ACC112 (cell line): ENCODE data around the gene COBL.

Experiments
- H2AFZ ChIP-seq: fragments of 200-600 bp; sonication (generic); one replicate; pipeline ENCODE4 v1.6.0; 2017; ENCODE audit warnings: antibody characterized with exemption, low read length; ENCODE audit not compliant: unreplicated experiment
- H3K27ac ChIP-seq: fragments of 200-600 bp; sonication (generic); 2 replicates; pipeline ENCODE4 v1.5.1; 2014; ENCODE audit warnings: low read depth, mild to moderate bottlenecking, antibody characterized with exemption, low read length, moderate library complexity
- H3K27me3 ChIP-seq: fragments of 200-600 bp; sonication (generic); 2 replicates; pipeline ENCODE4 v1.6.1; 2014; ENCODE audit warnings: mild to moderate bottlenecking, antibody characterized with exemption, low read length, moderate library complexity, mixed read lengths; ENCODE audit not compliant: insufficient read depth
- H3K36me3 ChIP-seq: fragments of 200-600 bp; sonication (generic); 2 replicates; pipeline ENCODE4 v1.6.1; 2016; ENCODE audit warnings: mild to moderate bottlenecking, antibody characterized with exemption, low read length, moderate library complexity, mixed read lengths; ENCODE audit not compliant: insufficient read depth
- H3K4me1 ChIP-seq: fragments of 200-600 bp; sonication (generic); one replicate; pipeline ENCODE4 v1.6.1; 2016; ENCODE audit warnings: low read length, mixed read lengths; ENCODE audit not compliant: insufficient read depth, unreplicated experiment, control insufficient read depth
- H3K4me3 ChIP-seq: fragments of 200-600 bp; sonication (generic); 2 replicates; pipeline ENCODE4 v1.5.1; 2014; ENCODE audit warnings: mild to moderate bottlenecking, low read depth, low read length
- H3K79me2 ChIP-seq: fragments of 200-600 bp; sonication (generic); one replicate; pipeline ENCODE4 v1.6.0; 2016; ENCODE audit warnings: low read length; ENCODE audit not compliant: control insufficient read depth, unreplicated experiment, insufficient read depth

COBL gene

GRCh38 chr7:50988465-50988864, 328.1 kb downstream of the COBL start:
- no peaks in the 10 kb centered on the region for H3K36me3 ChIP-seq
- H3K27me3 ChIP-seq = no peaks in the 10 kb centered on the region
- H3K4me3 ChIP-seq = no peak overlapping the region
- no peak overlapping the region for H2AFZ ChIP-seq
- H3K27ac ChIP-seq = no peak overlapping the region
- no peaks in the 10 kb centered on the region for H3K79me2 ChIP-seq
- no peaks in the 10 kb centered on the region for H3K4me1 ChIP-seq

- H3K36me3 ChIP-seq = no peaks in the 10 kb centered on the region
- H3K79me2 ChIP-seq = no peaks in the 10 kb centered on the region
These were observed 331.5 kb downstream of the COBL start for GRCh38 chr7:50985096-50985495.

GRCh38 chr7:50983850-50984249, 332.8 kb downstream of the COBL start:
- Histone ChIP-seq H2AFZ (no peak overlapping the region), H3K4me1 (no peaks in the 10 kb centered on the region), H3K79me2 (no peaks in the 10 kb centered on the region), H3K27me3 (no peaks in the 10 kb centered on the region), H3K4me3 (no peak overlapping the region), H3K36me3 (no peaks in the 10 kb centered on the region), H3K27ac (no peak overlapping the region)

More at GRCh38 chr7:50985096-50985495, 331.5 kb downstream of the COBL start:
- Histone ChIP-seq H2AFZ (no peak overlapping the region), H3K27me3 (no peaks in the 10 kb centered on the region), H3K27ac (no peak overlapping the region), H3K4me1 (no peaks in the 10 kb centered on the region), H3K4me3 (no peak overlapping the region)

- Histone ChIP-seq H2AFZ (no peak overlapping the region), H3K36me3 (no peaks in the 10 kb centered on the region), H3K4me3 (no peak overlapping the region), H3K4me1 (no peaks in the 10 kb centered on the region), H3K79me2 (no peaks in the 10 kb centered on the region), H3K27ac (no peak overlapping the region), H3K27me3 (no peaks in the 10 kb centered on the region)
These were observed 334.0 kb downstream of the COBL start for GRCh38 chr7:50982626-50983025.

GRCh38 chr7:50981743-50982142, 334.9 kb downstream of the COBL start:
- H3K36me3 ChIP-seq = no peaks in the 10 kb centered on the region

GRCh38 chr7:50980411-50980810, 336.2 kb downstream of the COBL start:
- H3K79me2 ChIP-seq = no peaks in the 10 kb centered on the region
- no peak overlapping the region for H2AFZ ChIP-seq
- no peaks in the 10 kb centered on the region for H3K36me3 ChIP-seq
- H3K4me3 ChIP-seq = no peak overlapping the region
- H3K4me1 ChIP-seq = no peaks in the 10 kb centered on the region
- no peak overlapping the region for H3K27ac ChIP-seq
- peaks cover 4% of the 10 kb centered on the region; the same call in 1 of the 2 replicates for H3K27me3 ChIP-seq

More at GRCh38 chr7:50981743-50982142, 334.9 kb downstream of the COBL start:
- Histone ChIP-seq H3K27ac (no peak overlapping the region), H2AFZ (no peak overlapping the region), H3K4me1 (no peaks in the 10 kb centered on the region), H3K4me3 (no peak overlapping the region), H3K79me2 (no peaks in the 10 kb centered on the region), H3K27me3 (no peaks in the 10 kb centered on the region)

GRCh38 chr7:50978633-50979215, 337.9 kb downstream of the COBL start:
- H3K4me1 ChIP-seq = no peaks in the 10 kb centered on the region
- no peak overlapping the region for H2AFZ ChIP-seq
- no peaks in the 10 kb centered on the region for H3K79me2 ChIP-seq
- no peak overlapping the region for H3K27ac ChIP-seq
- H3K27me3 ChIP-seq = peaks cover 5% of the 10 kb centered on the region; the same call in 1 of the 2 replicates
- H3K36me3 ChIP-seq = no peaks in the 10 kb centered on the region
- H3K4me3 ChIP-seq = no peak overlapping the region

- Histone ChIP-seq H3K27me3 (peaks cover 5% of the 10 kb centered on the region; the same call in 1 of the 2 replicates), H3K4me3 (no peak overlapping the region), H3K27ac (no peak overlapping the region), H2AFZ (no peak overlapping the region), H3K4me1 (no peaks in the 10 kb centered on the region), H3K79me2 (no peaks in the 10 kb centered on the region), H3K36me3 (no peaks in the 10 kb centered on the region)
These were observed 339.2 kb downstream of the COBL start for GRCh38 chr7:50977421-50977820.

GRCh38 chr7:50976064-50976463, 340.5 kb downstream of the COBL start:
- Histone ChIP-seq H2AFZ (no peak overlapping the region), H3K79me2 (no peaks in the 10 kb centered on the region), H3K36me3 (no peaks in the 10 kb centered on the region), H3K27me3 (peaks cover 5% of the 10 kb centered on the region; the same call in 1 of the 2 replicates), H3K27ac (no peak overlapping the region), H3K4me3 (no peak overlapping the region), H3K4me1 (no peaks in the 10 kb centered on the region)

GRCh38 chr7:50974240-50974639, 342.4 kb downstream of the COBL start:
- H3K27ac ChIP-seq = no peak overlapping the region
- H2AFZ ChIP-seq = no peak overlapping the region
- no peaks in the 10 kb centered on the region for H3K4me1 ChIP-seq
- H3K79me2 ChIP-seq = no peaks in the 10 kb centered on the region
- peaks cover 5% of the 10 kb centered on the region; the same call in 1 of the 2 replicates for H3K27me3 ChIP-seq
- no peak overlapping the region for H3K4me3 ChIP-seq
- H3K36me3 ChIP-seq = no peaks in the 10 kb centered on the region

- H3K4me1 ChIP-seq = no peaks in the 10 kb centered on the region
These were observed 342.8 kb downstream of the COBL start for GRCh38 chr7:50973814-50974213.

More at GRCh38 chr7:50973814-50974213, 342.8 kb downstream of the COBL start:
- Histone ChIP-seq H3K27ac (no peak overlapping the region), H3K4me3 (no peak overlapping the region), H2AFZ (no peak overlapping the region), H3K79me2 (no peaks in the 10 kb centered on the region), H3K27me3 (peaks cover 5% of the 10 kb centered on the region; the same call in 1 of the 2 replicates), H3K36me3 (no peaks in the 10 kb centered on the region)
